ENCODE data around the gene CCDC142. TPM values are rescaled to one million over a fixed set of nuclear protein-coding genes. Genes with fewer than 3 reads are reported as not detected.
"Not testable (repeated sequence)": the region's sequence is repeated elsewhere in the genome, so short reads cannot be mapped to it uniquely, and the experiment has no call there.

The CCDC142 gene
- polyA plus RNA-seq, 1 donor (not counting 4 experiments of a cell fraction or from before 2014, with no cell fraction given), result 4.7 TPM

DNA sequence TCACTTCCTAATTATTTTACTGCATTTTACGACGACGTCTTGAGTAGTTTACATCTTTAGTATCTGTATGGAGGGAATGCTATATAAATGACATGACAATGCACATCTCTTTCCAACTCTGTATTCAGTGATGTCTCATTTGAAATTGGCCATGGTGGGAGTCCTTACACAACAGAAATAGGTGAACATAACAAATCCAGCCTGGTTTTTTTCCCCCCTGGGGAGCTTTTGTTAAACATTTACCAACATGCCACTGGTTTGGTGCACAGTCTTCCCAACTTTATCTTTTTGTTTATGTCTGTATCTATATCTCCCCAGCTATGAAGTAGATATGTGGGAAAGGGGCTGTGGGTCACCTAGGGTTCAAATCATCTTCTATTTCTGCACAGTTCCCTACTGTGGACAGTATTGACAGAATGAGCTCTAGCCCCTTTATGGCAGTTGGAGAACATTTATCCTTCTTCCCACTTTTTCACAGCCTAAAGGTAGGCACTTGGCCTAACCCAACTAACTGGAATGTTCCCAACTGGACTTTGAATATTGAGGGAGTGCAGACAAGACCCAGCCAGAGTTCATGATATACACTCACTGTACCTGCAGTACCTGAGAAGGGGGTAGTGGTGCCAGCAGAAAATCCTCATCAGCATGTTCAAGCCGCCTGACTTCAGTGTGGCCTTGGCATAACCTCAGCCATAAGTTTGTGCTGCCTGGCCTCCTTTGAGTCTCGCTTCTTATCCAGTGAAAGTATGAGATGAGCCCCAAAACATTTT lies 35.4 kb downstream of the CCDC142 start:
- Histone ChIP-seq H3K27ac (ENCODE audit: control insufficient read depth, insufficient read depth, low read length) (no peak overlapping the region), H3K36me3 (ENCODE audit: control insufficient read depth in 2 of 2, extremely low read depth in 1 of 2, insufficient read depth in 2 of 2, low read length in 2 of 2) (no peaks in the 10 kb centered on the region), H3K9ac (ENCODE audit: control insufficient read depth, extremely low read depth, insufficient read depth, low read length) (no peak overlapping the region), H3K4me2 (ENCODE audit: control insufficient read depth, extremely low read depth, insufficient read depth, low read depth, low read length) (no peak overlapping the region), H3K27me3 (ENCODE audit: control insufficient read depth, extremely low read depth, insufficient read depth, low read length) (no peaks in the 10 kb centered on the region), H2AFZ (ENCODE audit: control insufficient read depth, low read length) (no peak overlapping the region), H3K9me3 (ENCODE audit: control insufficient read depth, low read depth, low read length) (no peaks in the 10 kb centered on the region), H3K4me3 (ENCODE audit: control insufficient read depth in 2 of 3, extremely low read depth in 1 of 3, insufficient read depth in 2 of 3, low read depth in 1 of 3, low read length in 3 of 3) (no peak overlapping the region), H4K20me1 (ENCODE audit: control insufficient read depth, extremely low read depth, insufficient read depth, low read length) (no peaks in the 10 kb centered on the region), H3K9me1 (ENCODE audit: control insufficient read depth, extremely low read depth, insufficient read depth, low read length) (no peaks in the 10 kb centered on the region), H3K79me2 (ENCODE audit: control insufficient read depth, insufficient read depth, low read length) (no peaks in the 10 kb centered on the region), H3K4me1 (ENCODE audit: control insufficient read depth, extremely low read depth, insufficient read depth, low read length) (peaks cover 6% of the 10 kb centered on the region)
- TF ChIP-seq EZH2 (IDR thresholded peaks at IDR 0.05; ENCODE audit: low read length) (no peak), CTCF (optimal IDR thresholded peaks at IDR 0.05 in 1 of 3, IDR thresholded peaks at IDR 0.05 in 1 of 3, conservative IDR thresholded peaks at IDR 0.05 in 1 of 3; ENCODE audit: extremely low read depth in 1 of 3, insufficient read depth in 2 of 3, low read length in 3 of 3) (no peak)
- FAIRE-seq, result no peak
- dilution Hi-C loops (cut with MboI; ENCODE audit: extremely low pct_ligation_motif_present, low sequenced_read_pairs), result no loop called here
- DNase-seq (ENCODE audit: low read depth, low spot score), result no peak

- Histone ChIP-seq H3K4me2 (ENCODE audit: control insufficient read depth, extremely low read depth, insufficient read depth, low read depth, low read length) (no peak overlapping the region), H3K36me3 (ENCODE audit: control insufficient read depth in 2 of 2, extremely low read depth in 1 of 2, insufficient read depth in 2 of 2, low read length in 2 of 2) (no peaks in the 10 kb centered on the region), H3K4me3 (ENCODE audit: control insufficient read depth in 2 of 3, extremely low read depth in 1 of 3, insufficient read depth in 2 of 3, low read depth in 1 of 3, low read length in 3 of 3) (no peak overlapping the region), H3K9me3 (ENCODE audit: control insufficient read depth, low read depth, low read length) (no peaks in the 10 kb centered on the region), H2AFZ (ENCODE audit: control insufficient read depth, low read length) (no peak overlapping the region), H3K27ac (ENCODE audit: control insufficient read depth, insufficient read depth, low read length) (no peak overlapping the region), H3K27me3 (ENCODE audit: control insufficient read depth, extremely low read depth, insufficient read depth, low read length) (no peaks in the 10 kb centered on the region), H3K79me2 (ENCODE audit: control insufficient read depth, insufficient read depth, low read length) (peaks cover 21% of the 10 kb centered on the region), H3K4me1 (ENCODE audit: control insufficient read depth, extremely low read depth, insufficient read depth, low read length) (peaks cover 15% of the 10 kb centered on the region), H4K20me1 (ENCODE audit: control insufficient read depth, extremely low read depth, insufficient read depth, low read length) (no peaks in the 10 kb centered on the region), H3K9me1 (ENCODE audit: control insufficient read depth, extremely low read depth, insufficient read depth, low read length) (no peaks in the 10 kb centered on the region), H3K9ac (ENCODE audit: control insufficient read depth, extremely low read depth, insufficient read depth, low read length) (no peak overlapping the region)
- dilution Hi-C loops (cut with MboI; ENCODE audit: extremely low pct_ligation_motif_present, low sequenced_read_pairs), result no loop called here
- DNase-seq (ENCODE audit: low read depth, low spot score) (no peak), FAIRE-seq (no peak)
- TF ChIP-seq CTCF (optimal IDR thresholded peaks at IDR 0.05 in 1 of 3, IDR thresholded peaks at IDR 0.05 in 1 of 3, conservative IDR thresholded peaks at IDR 0.05 in 1 of 3; ENCODE audit: extremely low read depth in 1 of 3, insufficient read depth in 2 of 3, low read length in 3 of 3) (no peak), EZH2 (IDR thresholded peaks at IDR 0.05; ENCODE audit: low read length) (no peak)
Measured at GRCh38 chr2:74444498-74445318, 38.1 kb downstream of the CCDC142 start.

DNA sequence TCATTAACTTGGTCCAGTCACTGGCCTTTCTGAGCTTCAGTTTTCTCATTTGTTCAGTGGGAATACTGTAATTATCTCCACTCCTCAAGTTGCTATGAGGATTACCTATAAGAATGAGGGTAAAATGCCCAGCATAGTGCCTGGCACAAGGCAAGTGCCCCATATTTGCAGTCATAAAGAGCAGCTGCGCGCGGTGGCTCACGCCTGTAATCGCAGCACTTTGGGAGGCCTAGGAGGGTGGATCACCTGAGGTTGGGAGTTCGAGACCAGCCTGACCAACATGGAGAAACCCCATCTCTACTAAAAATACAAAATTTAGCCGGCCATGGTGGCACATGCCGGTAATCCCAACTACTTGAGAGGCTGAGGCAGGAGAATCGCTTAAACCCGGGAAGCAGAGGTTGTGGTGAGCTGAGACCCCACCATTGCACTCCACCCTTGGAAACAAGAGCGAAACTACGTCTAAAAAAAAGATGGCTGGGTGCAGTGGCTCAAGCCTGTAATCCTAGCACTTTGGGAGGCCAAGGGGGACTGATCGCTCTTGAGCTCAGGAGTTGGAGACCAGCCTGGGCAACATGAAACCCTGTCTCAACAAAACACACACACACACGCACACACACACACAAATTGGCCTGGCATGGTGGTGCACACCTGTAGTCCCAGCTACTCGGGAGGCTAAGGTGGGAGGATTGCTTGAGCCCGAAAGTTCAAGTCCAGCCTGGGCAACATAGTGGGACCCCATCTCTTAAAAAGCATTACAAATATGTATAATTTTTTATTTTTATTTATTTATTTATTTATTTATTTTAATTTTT lies 40.1 kb downstream of the CCDC142 start:
- H3K9me3 ChIP-seq (ENCODE audit: control insufficient read depth, low read depth, low read length); H3K27me3 ChIP-seq (ENCODE audit: control insufficient read depth, extremely low read depth, insufficient read depth, low read length); DNase-seq (ENCODE audit: low read depth, low spot score); H4K20me1 ChIP-seq (ENCODE audit: control insufficient read depth, extremely low read depth, insufficient read depth, low read length); dilution Hi-C loops (cut with MboI; ENCODE audit: extremely low pct_ligation_motif_present, low sequenced_read_pairs); H3K9me1 ChIP-seq (ENCODE audit: control insufficient read depth, extremely low read depth, insufficient read depth, low read length): not testable (repeated sequence)
- H3K36me3 ChIP-seq (ENCODE audit: control insufficient read depth in 2 of 2, extremely low read depth in 1 of 2, insufficient read depth in 2 of 2, low read length in 2 of 2), result peaks cover 8 to 15% of the 10 kb centered on the region in 2 experiments
- peaks cover 32% of the 10 kb centered on the region for H3K4me1 ChIP-seq (ENCODE audit: control insufficient read depth, extremely low read depth, insufficient read depth, low read length)
- peak; percentile 53 for FAIRE-seq
- H3K27ac ChIP-seq (ENCODE audit: control insufficient read depth, insufficient read depth, low read length), result peak overlapping the region; percentile 93
- peaks cover 42% of the 10 kb centered on the region for H3K79me2 ChIP-seq (ENCODE audit: control insufficient read depth, insufficient read depth, low read length)
- peak overlapping the region; percentile 98 for H3K9ac ChIP-seq (ENCODE audit: control insufficient read depth, extremely low read depth, insufficient read depth, low read length)
- peak overlapping the region; percentile 69 for H2AFZ ChIP-seq (ENCODE audit: control insufficient read depth, low read length)
- peak overlapping the region; percentile 84 for H3K4me2 ChIP-seq (ENCODE audit: control insufficient read depth, extremely low read depth, insufficient read depth, low read depth, low read length)
- H3K4me3 ChIP-seq (ENCODE audit: control insufficient read depth in 2 of 3, extremely low read depth in 1 of 3, insufficient read depth in 2 of 3, low read depth in 1 of 3, low read length in 3 of 3), result peak overlapping the region; percentile 74 to 98 (median 78)

Measured in keratinocyte (primary cell).